Right forelimb (tissue), 1 donor: ENCODE data around the gene TBL1X.
"Not testable (repeated sequence)": the region's sequence is repeated elsewhere in the genome, so short reads cannot be mapped to it uniquely, and the experiment has no call there.

Source experiments
- DNase-seq: peaks from one replicate; pipeline ENCODE4 v3.0.0-alpha.2; 2018

Gene TBL1X

DNA sequence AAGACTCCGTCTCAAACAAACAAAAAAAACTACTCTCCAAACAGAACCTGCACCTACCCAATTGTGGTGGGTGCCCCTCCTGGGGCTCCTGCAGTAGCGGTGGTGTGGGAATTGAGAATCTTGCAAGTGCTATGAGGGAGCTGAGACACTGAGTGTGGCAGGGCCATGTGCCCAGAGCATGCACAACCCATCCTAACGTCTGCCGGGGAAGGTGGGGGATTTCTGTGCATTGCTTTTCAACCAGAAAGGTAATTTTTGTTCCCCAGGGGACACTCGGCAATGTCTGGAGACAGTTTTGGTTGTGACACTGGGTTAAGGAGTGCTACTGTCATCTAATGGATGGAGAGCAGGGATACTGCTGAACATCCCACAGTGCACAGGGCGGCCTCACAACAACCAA is 35.7 kb downstream of the TBL1X start:
- no peak for DNase-seq

DNA sequence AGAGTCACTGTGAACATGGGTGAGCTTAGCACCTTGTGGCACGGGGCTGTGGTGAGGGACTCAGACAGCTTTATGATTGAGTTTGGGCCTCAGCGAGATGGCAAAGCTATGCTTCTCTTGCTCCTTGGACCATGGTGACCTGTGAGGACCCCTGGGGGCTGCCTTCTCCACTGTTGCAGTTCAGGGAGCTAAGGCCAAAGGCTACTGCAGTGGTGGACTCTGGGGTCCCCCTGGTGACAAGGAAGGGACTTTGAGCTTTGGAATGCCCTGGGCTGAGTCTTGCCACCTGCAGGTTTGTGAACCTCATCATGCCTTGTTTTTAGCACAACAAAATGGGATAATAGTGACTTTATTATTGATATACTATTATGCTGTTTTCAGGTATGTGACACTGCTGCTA is 36.5 kb downstream of the TBL1X start:
- no peak for DNase-seq

DNA sequence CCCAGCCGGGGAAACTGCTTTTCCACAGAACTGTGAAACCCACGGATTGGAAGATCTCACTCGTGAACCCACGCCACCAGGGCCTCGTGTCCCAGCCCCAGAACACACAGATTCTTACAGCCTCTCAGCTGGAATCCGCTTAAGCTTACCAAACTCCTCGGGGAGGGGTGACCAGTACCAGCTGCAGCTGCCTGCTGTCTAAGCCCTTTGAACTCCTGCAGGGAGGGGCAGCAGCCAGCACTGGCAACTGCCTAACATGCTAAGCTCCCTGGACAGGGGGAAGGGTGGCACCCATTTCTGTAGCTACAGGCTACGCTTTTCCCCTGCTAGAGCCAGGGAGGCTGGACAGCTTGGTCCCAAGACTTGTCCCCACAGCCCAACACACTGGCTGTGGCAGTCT is 38.4 kb downstream of the TBL1X start:
- DNase-seq = no peak

DNA sequence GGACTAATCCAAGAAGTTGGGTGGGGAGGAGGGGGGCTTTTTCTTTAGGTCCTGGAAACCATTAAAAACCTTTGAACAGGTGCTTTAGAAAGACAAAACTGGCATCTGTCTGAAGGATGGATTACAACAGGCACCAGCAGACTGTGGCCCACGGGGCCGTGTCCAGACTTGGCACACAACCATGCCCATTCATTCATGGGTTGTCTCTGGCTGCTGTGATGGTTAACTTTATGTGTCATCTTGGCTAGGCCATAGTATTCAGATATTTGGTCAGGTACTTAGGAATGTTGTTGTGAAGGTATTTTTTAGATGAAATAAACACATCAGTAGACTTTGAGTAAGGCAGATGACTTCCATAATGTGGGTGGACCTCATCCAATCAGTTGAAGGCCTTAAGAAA is 45.5 kb downstream of the TBL1X start:
- no peak for DNase-seq

DNA sequence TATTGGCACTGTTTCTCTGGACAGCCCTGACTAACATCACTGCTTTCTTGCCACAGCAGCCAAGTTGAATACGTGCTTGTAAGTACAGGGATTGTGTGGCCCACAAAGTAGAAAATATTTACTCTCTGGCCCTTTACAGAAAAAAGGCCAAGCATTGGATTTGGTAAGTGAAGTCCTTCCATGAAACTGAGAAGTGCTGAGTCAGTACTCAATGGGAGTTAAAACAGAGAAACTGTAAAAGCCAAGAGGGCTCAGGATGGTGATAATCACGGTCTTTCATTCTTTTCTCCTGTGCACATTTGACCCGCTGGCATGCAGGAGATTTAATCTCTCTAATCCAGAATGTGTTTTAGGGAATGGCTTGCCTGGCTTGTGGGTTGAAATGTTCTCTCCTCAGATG is 46.1 kb downstream of the TBL1X start:
- DNase-seq = no peak

DNA sequence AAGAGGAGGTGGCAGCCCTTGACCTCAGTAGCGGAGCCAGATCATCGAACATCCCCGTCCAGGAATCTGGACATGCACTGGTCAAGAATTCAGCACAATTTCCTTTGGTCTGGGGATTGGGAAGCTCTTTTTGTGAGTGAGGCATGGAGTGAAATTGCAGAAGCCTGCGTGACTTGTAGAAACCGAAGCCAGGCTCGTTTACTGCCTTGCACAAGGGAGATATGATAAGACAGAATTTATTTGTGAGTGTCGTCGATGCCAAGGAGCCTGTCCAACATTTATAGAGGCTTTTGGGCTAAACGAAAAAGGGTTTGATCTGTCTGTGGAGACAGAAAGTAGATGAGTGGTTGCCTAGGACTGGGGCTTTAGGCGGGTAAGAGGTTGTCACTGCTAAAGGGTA is 50.6 kb downstream of the TBL1X start:
- no peak for DNase-seq

DNA sequence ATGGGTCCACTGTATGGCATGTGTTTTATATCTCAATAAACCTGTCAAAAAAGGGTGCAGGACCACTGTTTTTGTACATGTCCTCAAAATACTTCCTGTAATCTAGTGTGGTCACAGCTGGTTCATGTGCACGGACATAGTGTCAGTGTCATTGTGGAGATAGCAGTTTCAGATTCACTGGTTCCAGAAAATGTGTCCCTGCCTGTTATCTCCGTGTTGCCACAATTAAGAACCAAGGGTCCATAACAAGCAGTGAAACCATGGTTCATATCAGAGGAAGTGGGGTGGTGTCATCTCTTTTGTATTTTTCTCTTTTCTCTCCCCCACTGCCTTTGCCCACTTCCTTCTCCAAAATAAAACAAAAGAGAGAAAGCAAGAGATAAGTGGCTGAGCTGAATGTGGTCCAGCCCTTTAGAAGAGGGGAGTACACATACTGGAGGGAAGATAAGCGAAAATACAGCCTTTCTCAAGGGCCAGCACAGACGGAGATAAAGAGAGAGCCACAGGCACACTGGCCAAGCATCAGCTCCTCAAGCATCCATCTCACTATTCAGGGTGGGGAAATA is 51.2 kb downstream of the TBL1X start:
- DNase-seq = no peak

DNA sequence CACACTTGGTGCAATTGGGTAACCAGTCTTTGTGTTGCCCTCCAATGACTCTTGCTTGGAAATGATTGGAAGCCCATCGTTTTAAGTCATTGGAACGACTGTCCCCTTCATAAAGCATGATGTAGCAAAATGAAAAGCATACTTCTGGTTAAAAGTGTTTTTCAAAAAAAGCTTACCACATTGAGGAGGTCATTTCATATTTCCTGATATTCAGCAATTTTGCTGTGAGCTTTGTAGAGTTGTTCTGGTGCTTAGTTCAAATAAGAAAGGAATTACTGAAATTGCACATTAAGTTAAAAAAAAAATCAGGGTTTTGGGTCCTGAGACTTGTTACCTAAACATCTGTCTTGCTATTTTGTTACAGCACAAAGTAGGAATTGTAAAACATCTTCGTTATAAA is 51.8 kb downstream of the TBL1X start:
- DNase-seq = no peak

DNA sequence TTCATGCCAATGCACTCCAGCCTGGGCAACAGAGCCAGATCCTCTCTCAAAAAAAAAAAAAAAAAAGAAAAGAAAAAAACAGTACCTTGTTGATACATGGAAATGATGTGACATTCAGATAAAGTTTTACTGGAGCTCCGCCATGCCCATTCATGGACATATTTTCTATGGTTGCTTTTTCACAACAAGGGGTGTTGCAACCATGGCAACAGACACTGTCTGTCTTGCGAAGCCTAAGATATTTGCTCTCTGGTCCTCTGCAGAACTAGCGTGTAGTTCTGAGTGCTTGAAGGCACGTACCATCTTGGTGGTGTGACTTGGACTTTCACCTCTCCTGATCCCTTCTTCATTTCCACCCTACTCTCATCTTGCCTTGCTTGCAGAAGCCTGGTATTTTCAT is 53.2 kb downstream of the TBL1X start:
- DNase-seq = no peak

DNA sequence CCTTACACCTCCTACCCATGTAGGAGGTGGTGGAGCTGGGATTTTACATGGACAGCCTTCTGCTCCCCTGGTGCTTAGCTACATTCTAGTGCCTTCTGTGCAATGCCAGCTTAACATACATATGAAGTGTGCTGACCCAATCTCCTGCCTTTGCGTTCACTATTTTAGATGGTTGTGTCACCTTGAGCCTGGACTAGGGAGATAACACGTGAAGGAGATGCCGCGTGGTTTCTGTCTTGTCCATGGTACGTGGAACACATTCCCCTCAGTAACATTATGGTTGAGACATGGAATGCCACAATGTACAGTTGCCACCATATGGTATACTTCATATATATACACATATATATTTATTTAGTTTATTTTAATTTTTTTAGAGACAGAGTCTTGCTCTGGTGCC is 54.0 kb downstream of the TBL1X start:
- no peak for DNase-seq

DNA sequence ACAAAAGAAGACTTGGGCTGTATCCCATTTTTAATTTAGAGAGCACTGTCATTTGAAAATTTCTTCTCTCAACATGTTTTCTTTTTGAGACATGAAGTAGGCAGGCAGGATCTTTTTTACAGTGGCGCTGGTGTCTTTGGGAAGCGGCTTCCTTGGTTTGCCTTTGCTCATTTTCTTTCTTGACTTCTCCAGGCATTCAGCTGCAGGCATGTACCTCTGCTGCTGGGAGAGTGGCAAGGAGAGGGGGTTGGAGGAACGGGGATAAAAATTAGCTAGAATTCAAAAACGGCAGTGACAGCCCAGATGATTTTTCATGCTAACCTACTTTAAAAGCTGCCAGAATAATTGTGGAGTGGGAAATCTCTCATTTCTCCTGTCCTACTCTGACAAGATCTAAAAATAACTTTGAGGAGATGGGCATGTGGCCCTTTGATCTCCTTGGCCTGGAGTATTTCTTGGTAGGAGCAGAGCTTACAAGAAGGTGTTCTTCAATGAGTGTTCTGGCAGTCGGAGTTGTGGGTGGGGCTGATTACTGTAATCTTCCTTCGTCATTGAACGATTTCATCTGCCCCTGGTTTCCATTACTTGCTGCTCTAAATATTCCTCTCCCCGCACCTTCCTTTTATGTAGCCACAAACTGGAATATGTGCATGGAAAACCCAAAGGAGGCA is 54.8 kb downstream of the TBL1X start:
- DNase-seq = no peak

DNA sequence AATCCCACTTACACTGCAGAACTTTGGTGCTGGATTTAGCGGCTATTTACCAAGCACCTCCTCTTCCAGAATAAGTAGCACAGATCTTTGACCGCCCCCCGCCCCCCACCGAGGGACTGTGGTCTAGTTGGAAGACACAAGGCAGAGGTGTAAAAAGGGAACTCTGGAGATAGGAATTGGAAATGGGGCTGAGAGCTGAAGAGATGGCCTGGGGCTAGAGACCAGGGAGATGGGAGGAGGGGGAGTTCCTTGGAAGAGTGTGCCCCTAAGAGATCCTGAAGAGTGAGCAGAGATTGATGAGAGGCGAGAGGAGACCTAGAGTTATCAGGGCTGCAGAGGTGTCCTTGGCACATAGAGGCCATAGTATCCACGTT is 55.3 kb downstream of the TBL1X start:
- DNase-seq = no peak

DNA sequence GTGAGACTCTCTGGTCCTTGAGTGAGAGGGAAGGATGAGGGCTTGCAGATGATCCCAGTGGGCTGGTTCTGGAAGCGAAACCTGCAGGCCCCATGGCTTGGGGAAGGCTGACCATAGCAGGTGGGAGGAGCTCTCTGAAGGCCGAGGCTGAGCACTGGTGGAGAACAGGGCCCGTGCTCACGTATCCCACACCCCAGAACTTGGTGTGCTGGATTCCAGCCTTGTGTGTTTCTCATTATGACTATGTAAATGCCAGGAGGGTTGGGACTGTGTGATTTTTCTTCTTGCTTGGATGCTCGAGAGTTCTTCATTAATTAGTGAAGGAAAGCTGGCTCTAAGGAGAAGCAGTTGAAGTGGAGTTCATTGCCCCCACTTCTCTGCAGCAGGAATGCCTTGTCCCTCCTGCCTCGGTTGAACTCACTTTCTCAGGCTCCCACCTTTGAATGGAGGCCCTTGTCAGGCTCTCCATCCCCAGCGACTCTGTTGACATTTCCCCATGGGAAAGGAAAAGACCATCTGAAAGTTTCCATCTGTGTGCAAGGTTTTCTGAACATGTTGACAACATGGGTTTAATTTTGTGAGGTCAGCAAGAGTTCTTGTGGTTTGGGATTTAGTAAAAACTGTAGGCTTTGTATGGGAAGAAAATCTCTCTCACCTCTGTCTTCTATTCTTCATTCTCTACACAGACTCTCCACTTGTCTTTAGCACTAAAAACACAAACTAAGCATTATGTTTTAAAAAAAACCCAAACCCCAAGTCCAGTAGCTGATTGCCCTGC is 57.7 kb downstream of the TBL1X start:
- no peak for DNase-seq

DNA sequence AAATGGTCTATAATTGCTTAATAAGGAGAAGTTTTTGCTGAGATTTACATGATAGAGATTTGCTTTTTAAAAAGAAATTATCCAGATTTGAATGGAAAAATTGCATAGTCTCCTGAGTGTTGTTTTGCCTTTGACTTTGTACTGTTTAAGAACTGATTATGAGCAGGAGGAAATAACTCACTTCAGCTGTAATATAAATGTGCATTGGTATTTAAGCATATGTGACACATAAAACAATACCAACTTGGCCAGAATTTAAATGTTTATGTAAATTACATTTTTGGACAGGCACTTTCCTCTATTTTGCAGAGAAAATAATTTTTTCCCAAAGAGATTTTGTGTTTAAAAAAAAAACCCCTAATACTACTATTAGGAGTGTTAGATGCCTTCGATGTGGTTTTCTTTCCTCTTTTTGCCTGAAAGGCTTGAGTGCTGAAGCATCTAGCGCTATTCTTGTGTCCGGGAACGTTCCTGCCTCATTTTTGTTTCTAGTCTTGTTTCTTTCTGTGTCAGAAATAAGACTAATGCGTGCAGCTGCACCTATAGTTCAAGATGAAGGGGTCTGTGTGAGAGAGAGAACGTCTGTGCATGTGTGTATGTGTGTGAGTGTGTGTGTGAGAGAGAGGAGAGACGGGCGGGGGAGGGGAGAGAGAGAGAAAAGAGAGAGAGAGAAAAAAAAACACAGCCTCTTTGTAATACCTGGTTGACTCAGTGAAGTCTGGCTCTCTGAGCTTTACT is 60.8 kb downstream of the TBL1X start:
- DNase-seq = no peak

DNA sequence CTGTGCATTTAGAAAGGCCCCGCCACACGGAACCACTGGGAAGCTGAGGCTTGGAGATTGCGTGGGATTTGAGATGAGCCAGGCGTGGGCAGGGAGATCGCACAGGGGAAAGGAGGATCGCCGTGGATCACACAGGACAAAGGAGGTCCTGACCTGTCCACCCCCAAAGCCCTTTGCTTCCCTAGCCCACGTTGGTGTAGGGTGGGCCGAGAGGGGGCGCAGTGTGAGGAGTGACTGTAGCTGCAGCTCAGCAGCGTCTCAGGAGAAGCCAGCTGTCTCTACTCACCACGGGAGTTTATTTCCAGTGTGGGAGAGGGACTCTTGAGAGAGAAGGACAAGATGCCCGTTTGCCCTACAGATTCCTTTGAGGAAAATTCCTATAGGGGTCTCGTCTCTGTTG is 62.1 kb downstream of the TBL1X start:
- no peak for DNase-seq

DNA sequence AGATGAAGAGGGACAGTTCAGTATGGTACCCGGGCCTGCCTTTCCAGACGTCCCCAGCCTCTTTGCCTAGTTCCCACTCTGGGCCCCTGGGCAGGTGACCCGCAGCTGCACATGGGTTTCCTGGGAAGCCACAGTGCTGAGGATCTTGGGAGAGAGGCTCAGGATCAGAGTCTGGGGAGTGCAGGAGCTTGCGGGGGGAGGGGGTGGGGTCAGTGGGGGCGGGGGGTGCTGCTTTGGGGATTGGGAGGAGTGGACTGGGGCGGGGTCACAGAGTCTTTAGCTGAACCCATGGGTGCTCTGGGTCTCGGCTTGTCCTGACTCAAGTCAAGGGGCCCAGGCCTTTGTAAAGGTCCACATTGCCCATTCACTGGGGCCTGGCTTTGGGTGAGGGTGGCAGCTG is 63.6 kb downstream of the TBL1X start:
- no peak for DNase-seq

DNA sequence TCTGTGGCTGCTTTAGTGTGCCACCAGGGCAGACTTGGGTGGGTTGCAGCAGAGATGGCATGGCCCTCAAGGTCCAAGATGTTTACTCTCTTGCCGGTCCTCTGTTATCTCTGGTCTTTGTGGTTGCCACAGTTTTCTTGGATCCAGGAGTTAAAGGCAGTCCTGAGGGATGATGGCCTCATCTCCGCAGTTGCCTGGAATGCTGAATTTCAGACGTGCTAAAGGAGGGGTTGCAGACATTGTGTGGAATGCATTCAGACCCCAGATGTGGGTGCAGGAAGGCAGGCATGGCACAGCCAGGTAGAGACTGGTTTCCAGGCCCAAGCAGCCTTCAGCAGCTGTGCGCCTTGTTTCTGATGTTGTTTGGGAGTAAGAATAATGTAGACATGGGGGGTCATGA is 64.4 kb downstream of the TBL1X start:
- no peak for DNase-seq

DNA sequence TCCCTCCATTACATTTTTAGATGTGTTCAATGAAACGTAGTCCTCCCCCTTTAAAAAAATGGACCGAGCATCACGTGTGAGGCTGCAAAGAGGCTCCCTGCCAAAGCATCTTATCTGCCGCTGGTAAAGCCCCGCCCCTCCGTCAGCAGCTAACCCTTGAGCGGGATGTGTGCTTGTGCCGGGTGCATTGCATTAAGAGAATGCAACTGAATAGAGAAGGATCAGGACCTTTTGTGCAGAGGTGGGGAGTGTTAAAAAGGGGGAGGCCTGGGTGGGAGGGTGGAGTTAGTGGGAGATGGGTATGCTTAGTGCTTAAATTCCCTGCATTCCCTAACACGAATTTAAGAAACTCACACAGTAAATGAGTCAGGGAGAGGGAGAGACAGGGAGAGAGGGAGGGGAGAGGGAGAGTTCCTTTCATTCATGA is 66.0 kb downstream of the TBL1X start:
- DNase-seq = peak; percentile 59

DNA sequence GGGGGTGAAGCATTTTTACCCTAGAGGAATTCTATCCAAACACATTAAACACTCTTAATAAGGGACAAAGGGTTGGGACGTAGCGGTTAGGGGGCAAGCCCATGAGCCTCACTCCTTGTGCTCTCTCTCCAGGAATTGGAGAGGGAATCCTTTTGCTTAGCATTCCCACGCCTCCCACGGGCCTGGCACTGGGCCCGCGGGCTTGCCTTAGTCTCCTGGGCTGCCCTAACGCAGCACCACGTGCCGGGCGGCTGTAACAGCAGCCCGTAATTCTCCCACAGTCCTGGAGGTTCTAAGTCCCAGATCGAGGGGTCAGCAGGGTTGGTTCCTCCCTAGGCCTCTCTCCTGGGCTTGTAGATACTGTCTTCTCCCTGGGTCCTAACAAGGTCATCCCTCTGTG is 67.5 kb downstream of the TBL1X start:
- no peak for DNase-seq

DNA sequence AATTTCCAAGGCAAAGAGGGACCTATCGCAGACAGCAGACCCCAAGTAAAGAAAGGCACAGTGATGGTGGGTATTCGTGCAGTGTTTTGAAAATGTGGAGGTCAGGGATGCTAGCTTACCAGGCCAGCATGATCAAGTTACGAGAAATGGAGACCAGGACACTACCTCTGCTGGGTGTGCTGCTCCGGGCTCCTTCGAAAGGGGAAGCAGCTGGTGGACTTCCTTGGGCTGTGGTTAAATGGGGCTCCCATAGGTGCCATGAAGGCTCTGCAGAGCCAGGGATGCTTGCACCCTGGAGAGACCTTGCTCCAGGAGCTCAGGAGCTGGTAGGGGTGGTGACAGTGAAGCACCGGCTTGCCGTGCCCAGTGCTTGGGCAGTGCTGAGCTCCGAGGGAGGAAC is 68.8 kb downstream of the TBL1X start:
- DNase-seq = no peak

DNA sequence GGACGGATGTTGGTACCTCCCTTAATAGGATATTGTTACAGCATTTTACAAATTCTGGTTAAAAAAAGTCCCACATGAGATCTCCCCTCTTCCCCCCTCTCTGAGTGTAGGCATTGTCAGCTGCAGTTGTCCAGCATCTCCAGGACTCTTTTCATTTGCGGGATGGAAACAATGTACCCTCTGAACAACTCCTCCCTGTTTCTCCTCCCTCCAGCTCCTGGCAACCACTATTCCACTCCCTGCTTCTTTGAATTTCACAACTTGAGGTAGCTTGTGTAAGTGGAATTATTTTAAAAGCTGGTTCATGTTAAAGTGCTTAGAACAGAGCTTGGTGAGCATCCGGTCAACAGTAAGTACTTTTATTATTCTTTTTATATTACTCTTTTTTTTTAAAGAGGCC is 69.8 kb downstream of the TBL1X start:
- DNase-seq = no peak

DNA sequence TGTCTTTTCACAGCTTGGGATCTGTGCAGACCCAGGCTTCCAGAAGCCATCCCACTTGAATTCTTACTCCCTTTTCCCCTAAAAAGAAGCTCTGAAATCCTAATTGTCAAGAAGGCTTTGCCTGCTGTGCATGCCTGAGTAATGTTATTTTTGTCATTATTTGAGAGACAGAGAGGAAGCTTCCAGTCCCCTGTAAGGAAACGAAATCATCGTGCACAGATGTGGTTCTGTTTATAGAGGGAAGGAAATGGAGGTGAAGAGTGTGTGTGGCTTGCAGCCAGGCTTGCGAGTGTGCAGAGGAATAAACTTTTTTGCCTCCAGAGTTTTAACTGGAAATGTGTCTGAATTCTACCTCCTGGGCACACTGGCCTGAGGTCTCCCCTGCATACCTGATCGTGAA is 70.2 kb downstream of the TBL1X start:
- DNase-seq = no peak

DNA sequence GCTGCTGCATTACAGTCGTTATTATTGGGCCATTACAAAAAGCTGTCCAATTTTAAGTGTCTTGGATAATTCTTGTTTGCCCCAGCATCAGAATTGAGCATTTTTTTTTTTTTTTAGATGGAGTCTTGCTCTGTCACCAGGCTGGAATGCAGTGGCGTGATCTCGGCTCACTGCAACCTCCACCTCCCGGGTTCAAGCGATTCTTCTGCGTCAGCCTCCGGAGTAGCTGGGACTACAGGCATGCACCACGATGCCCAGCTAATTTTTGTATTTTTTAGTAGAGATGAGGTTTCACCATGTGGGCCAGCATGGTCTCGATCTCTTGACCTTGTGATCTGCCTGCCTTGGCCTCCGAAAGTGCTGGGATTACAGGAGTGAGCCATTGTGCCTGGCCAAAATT is 71.3 kb downstream of the TBL1X start:
- DNase-seq = not testable (repeated sequence)

DNA sequence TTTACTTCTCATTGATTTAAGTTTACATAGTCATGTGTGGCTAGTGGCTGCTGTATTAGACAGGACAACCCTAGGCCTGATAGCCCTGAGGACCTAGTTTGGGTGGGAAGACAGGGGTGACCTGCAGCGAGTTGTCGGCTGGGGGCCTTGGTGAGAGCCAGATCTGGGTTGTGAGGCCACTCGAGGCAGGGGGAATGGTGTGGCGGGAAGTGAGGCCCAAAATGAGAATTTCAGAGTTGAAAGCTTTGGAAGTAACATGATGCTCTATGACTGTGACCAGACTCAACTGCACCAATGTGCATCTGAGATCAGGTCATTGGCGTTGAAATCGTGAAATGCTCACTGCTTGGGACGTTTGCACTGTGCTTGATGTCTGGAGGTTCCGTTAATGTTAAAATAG is 72.9 kb downstream of the TBL1X start:
- no peak for DNase-seq
